Measurements from ENCODE around the gene NME7.
"Not testable (repeated sequence)": the region's sequence is repeated elsewhere in the genome, so short reads cannot be mapped to it uniquely, and the experiment has no call there.

The NME7 gene, protein sequence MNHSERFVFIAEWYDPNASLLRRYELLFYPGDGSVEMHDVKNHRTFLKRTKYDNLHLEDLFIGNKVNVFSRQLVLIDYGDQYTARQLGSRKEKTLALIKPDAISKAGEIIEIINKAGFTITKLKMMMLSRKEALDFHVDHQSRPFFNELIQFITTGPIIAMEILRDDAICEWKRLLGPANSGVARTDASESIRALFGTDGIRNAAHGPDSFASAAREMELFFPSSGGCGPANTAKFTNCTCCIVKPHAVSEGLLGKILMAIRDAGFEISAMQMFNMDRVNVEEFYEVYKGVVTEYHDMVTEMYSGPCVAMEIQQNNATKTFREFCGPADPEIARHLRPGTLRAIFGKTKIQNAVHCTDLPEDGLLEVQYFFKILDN

GRCh38 chr1:169367686-169368405 lies at the start of gene NME7, which contains the start of gene BLZF1:
Gene NME7 (minus strand): TSS chr1:169367797. CDS start chr1:169367710, 87 bp downstream.
Gene BLZF1 (plus strand): TSS chr1:169368195. CDS start chr1:169369523, 1,328 bp downstream.
- peak within 1 kb of the TSS; percentile 76 for H3K9ac ChIP-seq (ENCODE audit: low read length)
- no peaks in the 10 kb centered on the region for H3K27me3 ChIP-seq (ENCODE audit: control insufficient read depth, insufficient read depth, low read length)
- peak within 1 kb of the TSS; percentile 92 for H3K4me3 ChIP-seq (ENCODE audit: low read length)
- H3K4me1 ChIP-seq (ENCODE audit: control insufficient read depth, insufficient read depth, low read length), result peaks cover 4% of the 10 kb centered on the region
- peak within 1 kb of the TSS; percentile 89 for H3K27ac ChIP-seq (ENCODE audit: low read depth, low read length)
- H3K36me3 ChIP-seq (ENCODE audit: control insufficient read depth, insufficient read depth, low read length), result peaks cover 4% of the 10 kb centered on the region

DNA sequence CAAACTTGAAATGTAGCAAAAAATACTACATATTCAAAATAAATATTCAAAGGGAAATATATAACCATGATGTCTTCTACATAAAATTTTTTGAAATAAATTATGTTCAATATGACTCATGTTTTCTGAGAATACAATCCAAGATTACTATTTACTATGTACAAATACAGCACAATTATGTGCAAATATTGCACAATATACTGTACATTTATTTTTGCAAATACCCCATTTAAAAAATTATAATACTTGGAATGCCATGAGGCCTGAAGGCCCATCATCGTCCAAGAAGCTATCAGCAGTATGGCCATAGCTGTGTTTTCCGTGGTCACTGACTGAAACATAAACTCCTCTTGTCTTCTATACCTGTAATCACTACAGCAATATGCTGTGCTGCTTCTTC lies 47.4 kb upstream of the NME7 start:
- Histone ChIP-seq H3K27me3 (ENCODE audit: control insufficient read depth, insufficient read depth, low read length) (no peaks in the 10 kb centered on the region), H3K36me3 (ENCODE audit: control insufficient read depth, insufficient read depth, low read length) (no peaks in the 10 kb centered on the region), H3K9ac (ENCODE audit: low read length) (no peak overlapping the region), H3K4me3 (ENCODE audit: low read length) (no peak overlapping the region), H3K4me1 (ENCODE audit: control insufficient read depth, insufficient read depth, low read length) (no peaks in the 10 kb centered on the region), H3K27ac (ENCODE audit: low read depth, low read length) (no peak overlapping the region)

DNA sequence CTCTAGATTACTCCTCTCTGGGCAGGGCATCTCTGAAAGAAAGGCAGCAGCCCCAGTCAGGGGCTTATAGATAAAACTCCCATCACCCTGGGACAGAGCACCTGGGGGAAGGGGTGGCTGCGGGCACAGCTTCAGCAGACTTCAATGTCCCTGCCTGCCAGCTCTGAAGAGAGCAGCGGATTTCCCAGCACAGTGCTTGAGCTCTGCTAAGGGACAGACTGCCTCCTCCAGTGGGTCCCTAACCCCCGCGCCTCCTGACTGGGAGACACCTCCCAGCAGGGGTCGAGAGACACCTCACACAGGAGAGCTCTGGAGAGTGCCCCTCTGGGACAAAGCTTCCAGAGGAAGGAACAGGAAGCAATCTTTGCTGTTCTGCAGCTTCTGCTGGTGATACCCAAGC lies 40.7 kb upstream of the NME7 start:
- not testable (repeated sequence) for H3K27me3 ChIP-seq (ENCODE audit: control insufficient read depth, insufficient read depth, low read length); H3K27ac ChIP-seq (ENCODE audit: low read depth, low read length); H3K36me3 ChIP-seq (ENCODE audit: control insufficient read depth, insufficient read depth, low read length); H3K9ac ChIP-seq (ENCODE audit: low read length); H3K4me3 ChIP-seq (ENCODE audit: low read length); H3K4me1 ChIP-seq (ENCODE audit: control insufficient read depth, insufficient read depth, low read length)

- H3K9ac ChIP-seq (ENCODE audit: low read length); H3K27me3 ChIP-seq (ENCODE audit: control insufficient read depth, insufficient read depth, low read length); H3K36me3 ChIP-seq (ENCODE audit: control insufficient read depth, insufficient read depth, low read length); H3K27ac ChIP-seq (ENCODE audit: low read depth, low read length); H3K4me3 ChIP-seq (ENCODE audit: low read length); H3K4me1 ChIP-seq (ENCODE audit: control insufficient read depth, insufficient read depth, low read length): not testable (repeated sequence)
Observed at GRCh38 chr1:169402578-169402977, 35.0 kb upstream of the NME7 start.

GRCh38 chr1:169395955-169396354 lies 28.4 kb upstream of the NME7 start:
- H3K36me3 ChIP-seq (ENCODE audit: control insufficient read depth, insufficient read depth, low read length), result peaks cover 5% of the 10 kb centered on the region
- no peaks in the 10 kb centered on the region for H3K4me1 ChIP-seq (ENCODE audit: control insufficient read depth, insufficient read depth, low read length)
- H3K27ac ChIP-seq (ENCODE audit: low read depth, low read length), result no peak overlapping the region
- H3K9ac ChIP-seq (ENCODE audit: low read length), result no peak overlapping the region
- H3K4me3 ChIP-seq (ENCODE audit: low read length), result no peak overlapping the region
- H3K27me3 ChIP-seq (ENCODE audit: control insufficient read depth, insufficient read depth, low read length), result no peaks in the 10 kb centered on the region

GRCh38 chr1:169392406-169392805 lies 24.8 kb upstream of the NME7 start:
- H3K9ac ChIP-seq (ENCODE audit: low read length), result no peak overlapping the region

GRCh38 chr1:169390303-169390702 lies 22.7 kb upstream of the NME7 start:
- Histone ChIP-seq H3K36me3 (ENCODE audit: control insufficient read depth, insufficient read depth, low read length) (peaks cover 11% of the 10 kb centered on the region), H3K9ac (ENCODE audit: low read length) (no peak overlapping the region), H3K4me3 (ENCODE audit: low read length) (no peak overlapping the region), H3K4me1 (ENCODE audit: control insufficient read depth, insufficient read depth, low read length) (no peaks in the 10 kb centered on the region), H3K27ac (ENCODE audit: low read depth, low read length) (no peak overlapping the region), H3K27me3 (ENCODE audit: control insufficient read depth, insufficient read depth, low read length) (no peaks in the 10 kb centered on the region)

More at GRCh38 chr1:169392406-169392805, 24.8 kb upstream of the NME7 start:
- Histone ChIP-seq H3K36me3 (ENCODE audit: control insufficient read depth, insufficient read depth, low read length) (peaks cover 8% of the 10 kb centered on the region), H3K4me3 (ENCODE audit: low read length) (no peak overlapping the region), H3K4me1 (ENCODE audit: control insufficient read depth, insufficient read depth, low read length) (no peaks in the 10 kb centered on the region), H3K27me3 (ENCODE audit: control insufficient read depth, insufficient read depth, low read length) (no peaks in the 10 kb centered on the region), H3K27ac (ENCODE audit: low read depth, low read length) (no peak overlapping the region)

DNA sequence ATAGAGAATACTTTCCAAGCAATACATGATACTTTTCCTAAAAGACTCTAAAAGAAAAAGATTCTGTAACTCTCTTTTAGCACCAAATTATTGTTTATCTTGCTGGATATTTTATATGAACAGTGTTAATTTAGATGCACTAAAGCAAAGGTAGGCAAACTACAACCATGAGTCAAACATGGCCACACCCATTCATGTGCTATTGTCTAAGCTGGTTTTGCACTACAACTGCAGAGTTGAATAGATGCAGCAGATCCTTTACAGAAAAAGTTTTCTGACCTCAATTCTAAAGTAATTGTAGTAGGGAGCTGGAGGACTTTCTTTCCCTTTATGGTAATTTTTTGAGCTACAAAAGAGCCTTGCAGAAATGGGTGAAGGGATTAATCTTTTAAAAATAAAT lies 19.8 kb upstream of the NME7 start:
- H3K4me3 ChIP-seq (ENCODE audit: low read length), result no peak overlapping the region
- H3K27me3 ChIP-seq (ENCODE audit: control insufficient read depth, insufficient read depth, low read length), result no peaks in the 10 kb centered on the region
- H3K36me3 ChIP-seq (ENCODE audit: control insufficient read depth, insufficient read depth, low read length), result peaks cover 11% of the 10 kb centered on the region
- no peak overlapping the region for H3K27ac ChIP-seq (ENCODE audit: low read depth, low read length)
- H3K9ac ChIP-seq (ENCODE audit: low read length), result no peak overlapping the region
- H3K4me1 ChIP-seq (ENCODE audit: control insufficient read depth, insufficient read depth, low read length), result no peaks in the 10 kb centered on the region

- Histone ChIP-seq H3K27ac (ENCODE audit: low read depth, low read length) (no peak overlapping the region), H3K36me3 (ENCODE audit: control insufficient read depth, insufficient read depth, low read length) (peaks cover 6% of the 10 kb centered on the region), H3K9ac (ENCODE audit: low read length) (no peak overlapping the region), H3K4me3 (ENCODE audit: low read length) (no peak overlapping the region), H3K4me1 (ENCODE audit: control insufficient read depth, insufficient read depth, low read length) (no peaks in the 10 kb centered on the region), H3K27me3 (ENCODE audit: control insufficient read depth, insufficient read depth, low read length) (no peaks in the 10 kb centered on the region)
Observed at GRCh38 chr1:169383449-169383848, 15.9 kb upstream of the NME7 start.

- peaks cover 9% of the 10 kb centered on the region for H3K36me3 ChIP-seq (ENCODE audit: control insufficient read depth, insufficient read depth, low read length)
- H3K4me3 ChIP-seq (ENCODE audit: low read length), result no peak overlapping the region
Observed at GRCh38 chr1:169381162-169381561, 13.6 kb upstream of the NME7 start.

GRCh38 chr1:169371404-169371803 lies 3.8 kb upstream of the NME7 start:
- Histone ChIP-seq H3K27me3 (ENCODE audit: control insufficient read depth, insufficient read depth, low read length) (no peaks in the 10 kb centered on the region), H3K9ac (ENCODE audit: low read length) (no peak overlapping the region), H3K4me3 (ENCODE audit: low read length) (no peak overlapping the region), H3K36me3 (ENCODE audit: control insufficient read depth, insufficient read depth, low read length) (peaks cover 4% of the 10 kb centered on the region), H3K4me1 (ENCODE audit: control insufficient read depth, insufficient read depth, low read length) (peaks cover 4% of the 10 kb centered on the region), H3K27ac (ENCODE audit: low read depth, low read length) (no peak overlapping the region)

More at GRCh38 chr1:169381162-169381561, 13.6 kb upstream of the NME7 start:
- Histone ChIP-seq H3K9ac (ENCODE audit: low read length) (no peak overlapping the region), H3K4me1 (ENCODE audit: control insufficient read depth, insufficient read depth, low read length) (no peaks in the 10 kb centered on the region), H3K27ac (ENCODE audit: low read depth, low read length) (no peak overlapping the region), H3K27me3 (ENCODE audit: control insufficient read depth, insufficient read depth, low read length) (no peaks in the 10 kb centered on the region)

GRCh38 chr1:169368406-169368769 lies 791 bp upstream of the NME7 start:
- H3K27ac ChIP-seq (ENCODE audit: low read depth, low read length), result peak overlapping the region; percentile 89
- H3K4me3 ChIP-seq (ENCODE audit: low read length), result peak overlapping the region; percentile 92
- peak overlapping the region; percentile 76 for H3K9ac ChIP-seq (ENCODE audit: low read length)
- H3K4me1 ChIP-seq (ENCODE audit: control insufficient read depth, insufficient read depth, low read length), result peaks cover 4% of the 10 kb centered on the region
- H3K27me3 ChIP-seq (ENCODE audit: control insufficient read depth, insufficient read depth, low read length), result no peaks in the 10 kb centered on the region
- peaks cover 4% of the 10 kb centered on the region for H3K36me3 ChIP-seq (ENCODE audit: control insufficient read depth, insufficient read depth, low read length)

Data from rectal smooth muscle tissue (tissue), 1 donor.